Ovary (tissue), 9 donors: Measurements from ENCODE around the gene CREB1. TPM values are rescaled to one million over a fixed set of nuclear protein-coding genes. Genes with fewer than 3 reads are reported as not detected.

Experiments used
- DNase-seq, 5 donors: peaks; one replicate each; pipeline ENCODE4 v3.0.0-alpha.2; 2019 to 2020
- H3K27ac ChIP-seq, 2 donors: fragments of 200-600 bp; one replicate each; pipeline versions ENCODE4 v1.5.1 to v1.8.0; 2019 to 2022
- H3K27me3 ChIP-seq: fragments of 200-600 bp; one replicate; pipeline ENCODE4 v1.8.0; 2022
- H3K36me3 ChIP-seq: fragments of 200-600 bp; sonication (generic); one replicate; pipeline ENCODE4 v1.5.1; 2019
- H3K4me1 ChIP-seq: one replicate; pipeline ENCODE4 v1.8.1; 2013; ENCODE audit warnings: mild to moderate bottlenecking, moderate library complexity; ENCODE audit not compliant: insufficient read depth
- H3K4me3 ChIP-seq: fragments of 200-600 bp; sonication (generic); one replicate; pipeline ENCODE4 v1.5.1; 2017
- H3K9me3 ChIP-seq, 2 donors: fragments of 200-600 bp in 1 of 2; sonication (generic) in 1 of 2; one replicate each; pipeline versions ENCODE4 v1.5.1 to v1.8.1; 2013 to 2019; ENCODE audit warnings: mild to moderate bottlenecking in 1 of 2, moderate library complexity in 1 of 2
- CTCF ChIP-seq, 3 donors: fragments of 450-650 bp in 2 of 3; fragments of 200-600 bp in 1 of 3; IDR thresholded peaks; one replicate each; pipeline versions ENCODE4 v1.5.1 to v1.8.0; 2016 to 2022; ENCODE audit warnings: antibody characterized with exemption in 3 of 3, mild to moderate bottlenecking in 1 of 3
- EP300 ChIP-seq: sonication (generic); formaldehyde crosslinking; IDR thresholded peaks from one replicate; pipeline ENCODE4 v1.6.1; 2017; ENCODE audit warnings: antibody characterized with exemption
- POLR2A ChIP-seq: fragments of 450-650 bp; IDR thresholded peaks from one replicate; pipeline ENCODE4 v1.6.1; 2017; ENCODE audit warnings: antibody characterized with exemption, mild to moderate bottlenecking, moderate library complexity
- WGBS, 3 donors: extraction: QIAGEN DNeasy Blood & Tissue Kit in 1 of 3; methylation state at CpG; one replicate each; pipeline versions ENCODE4 v1.1.5 to v1.1.7; 2013 to 2017; 5-methylcytosine and 5-hydroxymethylcytosine counted together
- intact Hi-C, 4 donors: fragments of 100-400 bp; cut with DNase I; formaldehyde crosslinking; loops; one replicate each; pipeline versions ENCODE4 v1.11.0 to v1.15.1; 2022 to 2023
- polyA plus RNA-seq, 2 donors: library from polyadenylated mRNA; stranded (reverse); fragments of 200-250 nt in 1 of 2; fragments of 350-450 nt in 1 of 2; fragmentation: Illumina TruSeq in 1 of 2; extraction: RNeasy Lipid Tissue Mini Kit (QIAGEN cat#74804) in 1 of 2; gene quantifications; one replicate each; pipeline ENCODE4 v1.2.3, GENCODE V29; 2013 to 2014
- total RNA-seq, 7 donors: library from RNA; depleted of rRNA in 2 of 7; stranded (reverse); fragments of >200 nt in 2 of 7; fragmentation: NEBNext Ultra II Directional in 3 of 7; extraction: Animal tissue kit (Norgen Biotek cat#: 25700) in 3 of 7; gene quantifications; one replicate each; pipeline versions ENCODE4 v1.1.0 to v1.2.4, GENCODE V29; 2016 to 2023
- donor health status: DM: no; HTN: no; CAD: no; lungs with moderate emphysema.
- donor health status: DM: no; HTN: no; CAD: no.
- donor health status: Bipolar disorder and iron deficiency.
- donor health status: DM: yes; HTN: yes; CAD: no.
- donor health status: DM: no; HTN: no; CAD: no.
- donor health status: DM: yes; HTN: yes; CAD: no.

Gene CREB1
- total and polyA plus RNA-seq, 9 donors, result 10.8 to 79.6 (median 60.2) TPM

- Histone ChIP-seq H3K9me3 (no peaks in the 10 kb centered on the region), H3K4me1 (peaks cover 6% of the 10 kb centered on the region), H3K27ac (no peak overlapping the region), H3K36me3 (no peaks in the 10 kb centered on the region), H3K27me3 (no peaks in the 10 kb centered on the region), H3K4me3 (no peak overlapping the region)
- 65 to 79% (median 74%) methylated on average over 4 of the region's 4 CpGs for WGBS, 3 donors
- intact Hi-C loops, result no loop called here
- TF ChIP-seq POLR2A (no peak), CTCF (IDR thresholded peaks at IDR 0.05) (no peak), EP300 (no peak)
- no peak for DNase-seq
These were observed 86.4 kb downstream of the CREB1 start for GRCh38 chr2:207616185-207616584.

GRCh38 chr2:207617011-207617671 lies 87.4 kb downstream of the CREB1 start:
- Histone ChIP-seq H3K9me3 (no peaks in the 10 kb centered on the region), H3K27ac (peak overlapping the region; percentile 42 to 67), H3K4me3 (no peak overlapping the region), H3K36me3 (no peaks in the 10 kb centered on the region), H3K4me1 (peaks cover 6% of the 10 kb centered on the region), H3K27me3 (no peaks in the 10 kb centered on the region)
- no peak for TF ChIP-seq EP300
- no peak for TF ChIP-seq CTCF (IDR thresholded peaks at IDR 0.05)
- no peak for TF ChIP-seq POLR2A
- DNase-seq, result no peak
- 11 to 29% (median 13%) methylated on average over 6 of the region's 6 CpGs for WGBS, 3 donors
- intact Hi-C loops, result no loop called here

GRCh38 chr2:207619764-207620203 lies 90.0 kb downstream of the CREB1 start:
- no peak for DNase-seq
- Histone ChIP-seq H3K27me3 (no peaks in the 10 kb centered on the region), H3K4me1 (peaks cover 9% of the 10 kb centered on the region), H3K36me3 (no peaks in the 10 kb centered on the region), H3K4me3 (no peak overlapping the region), H3K27ac (no peak overlapping the region), H3K9me3 (no peaks in the 10 kb centered on the region)
- intact Hi-C loops, result loop anchor here in 3 of 4 donors (10.0 kb wide), 2 partner anchors 85 to 95 kb away; partner anchors contain the start of gene CREB1 (in 1 of the 3)
- 72 to 76% (median 74%) methylated on average over 4 of the region's 4 CpGs for WGBS, 3 donors
- no peak for TF ChIP-seq POLR2A
- no peak for TF ChIP-seq EP300
- TF ChIP-seq CTCF (IDR thresholded peaks at IDR 0.05), result no peak

- no peak for DNase-seq
- H3K4me1 ChIP-seq, result peaks cover 9% of the 10 kb centered on the region
- no peaks in the 10 kb centered on the region for H3K27me3 ChIP-seq
- no peaks in the 10 kb centered on the region for H3K9me3 ChIP-seq
- H3K4me3 ChIP-seq, result no peak overlapping the region
- H3K36me3 ChIP-seq, result no peaks in the 10 kb centered on the region
- 75 to 86% (median 75%) methylated on average over 10 of the region's 10 CpGs for WGBS, 3 donors
- TF ChIP-seq EP300 (no peak), POLR2A (no peak), CTCF (IDR thresholded peaks at IDR 0.05) (no peak)
- intact Hi-C loops, result loop anchor here in 3 of 4 donors (10.0 kb wide), 2 partner anchors 87 to 97 kb away; partner anchors contain the start of gene CREB1 (in 1 of the 3)
- no peak overlapping the region for H3K27ac ChIP-seq
These were observed 91.8 kb downstream of the CREB1 start for GRCh38 chr2:207621501-207622039.
